T-helper 1 cell treated with Interleukin-12 subunit alpha and Interleukin-12 subunit beta and Interleukin-4 antibody, amounts not matched to agents 30 ng/mL and 1 ng/mL, for 36 hours (primary cell): Measurements from ENCODE around the gene HOXC6. TPM values are rescaled to one million over a fixed set of nuclear protein-coding genes. Genes with fewer than 3 reads are reported as not detected.

Source experiments
- intact Hi-C: fragments of 100-400 bp; cut with micrococcal nuclease; formaldehyde crosslinking; loops from one replicate; pipeline ENCODE4 v1.15.1; 2024
- total RNA-seq: library from RNA; stranded (reverse); gene quantifications from 2 replicates; pipeline ENCODE4 v1.2.3, GENCODE V29; 2022

The HOXC6 gene
- total RNA-seq, 1 donor from 2014 or later, result not detected

GRCh38 chr12:54051026-54051842, 23.0 kb downstream of the HOXC6 start:
- intact Hi-C loops, result loop anchor here (5.0 kb wide), 3 partner anchors 56 to 114 kb away; partner anchors contain the start of gene HOXC13

- intact Hi-C loops, result loop anchor here (2.0 to 5.0 kb wide), 5 partner anchors 19 to 115 kb away; partner anchors contain the start of genes HOXC13 and HOXC5
These were observed 23.7 kb downstream of the HOXC6 start for GRCh38 chr12:54051874-54052437.

- intact Hi-C loops, result loop anchor here (2.0 to 5.0 kb wide), 5 partner anchors 20 to 115 kb away; partner anchors contain the start of genes HOXC13 and HOXC5
These were observed 24.3 kb downstream of the HOXC6 start for GRCh38 chr12:54052438-54053002.

GRCh38 chr12:54053003-54053750, 24.9 kb downstream of the HOXC6 start:
- intact Hi-C loops, result loop anchor here (2.0 to 5.0 kb wide), 5 partner anchors 20 to 116 kb away; partner anchors contain the start of genes HOXC13 and HOXC5

GRCh38 chr12:54053751-54054741, 25.8 kb downstream of the HOXC6 start, which contains the start of gene HOXC4:
TSS of gene HOXC4 (plus strand) at chr12:54053835. CDS start at chr12:54053923, 88 bp downstream.
- intact Hi-C loops, result loop anchor here (2.0 to 5.0 kb wide), 5 partner anchors 21 to 117 kb away; partner anchors contain the start of genes HOXC13 and HOXC5

GRCh38 chr12:54054742-54055194, 26.5 kb downstream of the HOXC6 start:
- intact Hi-C loops, result loop anchor here (5.0 kb wide), 3 partner anchors 53 to 117 kb away; partner anchors contain the start of gene HOXC13

- intact Hi-C loops, result no loop called here
These were observed 27.3 kb downstream of the HOXC6 start for GRCh38 chr12:54055552-54055951.

GRCh38 chr12:54056110-54056509, 27.9 kb downstream of the HOXC6 start:
- intact Hi-C loops, result no loop called here

GRCh38 chr12:54058128-54058768, 30.0 kb downstream of the HOXC6 start:
- intact Hi-C loops, result no loop called here

- intact Hi-C loops, result no loop called here
These were observed 31.4 kb downstream of the HOXC6 start for GRCh38 chr12:54059668-54060067.

GRCh38 chr12:54060174-54060974, 32.1 kb downstream of the HOXC6 start:
- intact Hi-C loops, result no loop called here

GRCh38 chr12:54060975-54061778, 32.9 kb downstream of the HOXC6 start:
- intact Hi-C loops, result no loop called here

- intact Hi-C loops, result no loop called here
These were observed 37.4 kb downstream of the HOXC6 start for GRCh38 chr12:54065677-54066076.

- intact Hi-C loops, result no loop called here
These were observed 38.2 kb downstream of the HOXC6 start for GRCh38 chr12:54066408-54066807.

- intact Hi-C loops, result no loop called here
These were observed 40.3 kb downstream of the HOXC6 start for GRCh38 chr12:54068418-54069070.

GRCh38 chr12:54071942-54072341, 43.7 kb downstream of the HOXC6 start:
- intact Hi-C loops, result no loop called here

GRCh38 chr12:54074308-54074707, 46.1 kb downstream of the HOXC6 start:
- intact Hi-C loops, result no loop called here
